Gastroesophageal sphincter (tissue), 4 donors: ENCODE measurements around the gene RHOT1. TPM values are rescaled to one million over a fixed set of nuclear protein-coding genes. Genes with fewer than 3 reads are reported as not detected.

Experiments
- ATAC-seq: fragments of 150-250 bp; one replicate; pipeline ENCODE4 v1.9.1; 2016; ENCODE audit warnings: mild to moderate bottlenecking, moderate library complexity
- H3K27ac ChIP-seq, 4 donors: fragments of 200-600 bp; sonication (generic) in 3 of 4; 1 replicate in 3 of 4; 2 replicates in 1 of 4; pipeline ENCODE4 v1.5.1; 2016 to 2019
- H3K27me3 ChIP-seq: fragments of 200-600 bp; sonication (generic); one replicate; pipeline ENCODE4 v1.5.1; 2019
- H3K36me3 ChIP-seq, 2 donors: fragments of 200-600 bp; sonication (generic); one replicate each; pipeline ENCODE4 v1.5.1; 2019; ENCODE audit warnings: control low read depth in 1 of 2
- H3K4me1 ChIP-seq, 3 donors: fragments of 200-600 bp; sonication (generic); 1 replicate in 2 of 3; 2 replicates in 1 of 3; pipeline ENCODE4 v1.5.1; 2016 to 2019; ENCODE audit warnings: control low read depth in 2 of 3
- H3K4me3 ChIP-seq, 2 donors: fragments of 200-600 bp; sonication (generic); one replicate each; pipeline ENCODE4 v1.5.1; 2019; ENCODE audit warnings: mild to moderate bottlenecking in 1 of 2, moderate library complexity in 1 of 2
- H3K9me3 ChIP-seq, 3 donors: fragments of 200-600 bp; sonication (generic); one replicate each; pipeline ENCODE4 v1.5.1; 2017 to 2019; ENCODE audit warnings: control low read depth in 2 of 3
- EP300 ChIP-seq: sonication (generic); formaldehyde crosslinking; IDR thresholded peaks from one replicate; pipeline ENCODE4 v1.6.1; 2017; ENCODE audit warnings: antibody characterized with exemption, mild to moderate bottlenecking
- POLR2A ChIP-seq, 2 donors: fragments of 450-650 bp; IDR thresholded peaks; one replicate each; pipeline ENCODE4 v1.6.1; 2017; ENCODE audit warnings: antibody characterized with exemption in 2 of 2, mild to moderate bottlenecking in 2 of 2, moderate library complexity in 1 of 2
- POLR2AphosphoS5 ChIP-seq: sonication (generic); formaldehyde crosslinking; IDR thresholded peaks from one replicate; pipeline ENCODE4 v1.6.1; 2017; ENCODE audit warnings: antibody characterized with exemption
- WGBS, 2 donors: methylation state at CpG; one replicate each; pipeline ENCODE4 v1.1.5; 2018; ENCODE audit warnings: low coverage in 1 of 2; 5-methylcytosine and 5-hydroxymethylcytosine counted together
- total RNA-seq, 4 donors: library from RNA; depleted of rRNA; stranded (reverse); fragments of >200 nt; gene quantifications; one replicate each; pipeline ENCODE4 v1.1.0, GENCODE V29; 2016
- TF ChIP-seq, protein P1 (sequence below), 4 experiments: fragments of 200-600 bp in 2 of 4; fragments of 450-650 bp in 2 of 4; sonication (generic) in 1 of 4; IDR thresholded peaks; one replicate each; pipeline ENCODE4 v1.5.1; 2017 to 2019; ENCODE audit warnings: antibody characterized with exemption in 4 of 4, mild to moderate bottlenecking in 2 of 4, moderate library complexity in 2 of 4

The RHOT1 gene
- total RNA-seq, 4 donors from 2014 or later, result 34.4 to 58.3 (median 46.0) TPM

DNA sequence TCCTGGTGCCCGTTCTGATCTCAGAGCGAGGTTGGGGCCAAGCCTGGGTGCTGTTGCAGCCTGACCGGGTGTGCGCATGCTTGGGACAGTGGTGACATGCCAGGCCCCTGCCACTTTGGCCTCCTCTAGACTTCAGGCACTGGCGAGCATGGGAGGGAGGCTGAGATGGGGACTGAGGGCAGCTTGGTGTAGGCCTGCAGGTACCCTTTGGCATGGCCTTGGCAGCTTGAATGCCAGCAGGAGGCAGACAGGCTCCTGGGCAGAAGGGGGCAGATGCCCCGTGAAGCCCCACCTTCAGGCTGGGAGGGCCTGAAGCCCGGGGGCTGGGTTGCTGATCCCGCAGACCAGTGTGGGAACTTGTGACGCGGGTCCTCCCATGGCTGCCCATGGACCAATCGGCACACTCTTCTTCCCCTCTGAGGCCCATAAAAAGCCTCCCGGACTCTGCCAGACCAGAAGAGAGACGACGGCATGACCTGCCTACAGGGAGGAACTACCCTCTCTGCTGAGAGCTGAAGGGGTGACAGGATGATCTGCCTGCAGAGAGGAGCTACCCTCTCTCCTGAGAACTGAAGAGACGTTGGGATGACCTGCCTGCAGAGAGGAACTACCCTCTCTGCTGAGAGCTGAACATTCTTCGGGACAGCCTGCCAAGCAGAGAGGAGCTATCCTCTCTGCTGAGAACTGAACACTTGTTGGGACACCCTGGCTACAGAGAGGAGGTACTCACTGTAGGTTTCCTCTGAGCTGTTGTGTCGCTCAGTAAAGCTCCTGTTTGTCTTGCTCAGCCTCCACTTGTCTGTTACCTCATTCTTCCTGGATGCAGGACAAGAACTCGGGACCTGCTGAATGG, 17.5 kb downstream of the RHOT1 start:
- no peak for TF ChIP-seq POLR2AphosphoS5
- TF ChIP-seq EP300, result no peak
- no peak for TF ChIP-seq POLR2A (IDR thresholded peaks at IDR 0.05)
- TF ChIP-seq, protein P1, sequence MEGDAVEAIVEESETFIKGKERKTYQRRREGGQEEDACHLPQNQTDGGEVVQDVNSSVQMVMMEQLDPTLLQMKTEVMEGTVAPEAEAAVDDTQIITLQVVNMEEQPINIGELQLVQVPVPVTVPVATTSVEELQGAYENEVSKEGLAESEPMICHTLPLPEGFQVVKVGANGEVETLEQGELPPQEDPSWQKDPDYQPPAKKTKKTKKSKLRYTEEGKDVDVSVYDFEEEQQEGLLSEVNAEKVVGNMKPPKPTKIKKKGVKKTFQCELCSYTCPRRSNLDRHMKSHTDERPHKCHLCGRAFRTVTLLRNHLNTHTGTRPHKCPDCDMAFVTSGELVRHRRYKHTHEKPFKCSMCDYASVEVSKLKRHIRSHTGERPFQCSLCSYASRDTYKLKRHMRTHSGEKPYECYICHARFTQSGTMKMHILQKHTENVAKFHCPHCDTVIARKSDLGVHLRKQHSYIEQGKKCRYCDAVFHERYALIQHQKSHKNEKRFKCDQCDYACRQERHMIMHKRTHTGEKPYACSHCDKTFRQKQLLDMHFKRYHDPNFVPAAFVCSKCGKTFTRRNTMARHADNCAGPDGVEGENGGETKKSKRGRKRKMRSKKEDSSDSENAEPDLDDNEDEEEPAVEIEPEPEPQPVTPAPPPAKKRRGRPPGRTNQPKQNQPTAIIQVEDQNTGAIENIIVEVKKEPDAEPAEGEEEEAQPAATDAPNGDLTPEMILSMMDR (IDR thresholded peaks at IDR 0.05), result no peak
- peaks cover 0 to 17% (median 0%) of the 10 kb centered on the region in 3 donors for H3K4me1 ChIP-seq
- no peaks in the 10 kb centered on the region for H3K27me3 ChIP-seq
- no peak for ATAC-seq
- no peak overlapping the region for H3K4me3 ChIP-seq
- WGBS, 2 donors, result no CpG with 5 or more reads among the region's 18 CpGs
- no peaks in the 10 kb centered on the region for H3K9me3 ChIP-seq
- H3K27ac ChIP-seq, result no peak overlapping the region
- H3K36me3 ChIP-seq, result peaks cover 0 to 59% of the 10 kb centered on the region in 2 donors

DNA sequence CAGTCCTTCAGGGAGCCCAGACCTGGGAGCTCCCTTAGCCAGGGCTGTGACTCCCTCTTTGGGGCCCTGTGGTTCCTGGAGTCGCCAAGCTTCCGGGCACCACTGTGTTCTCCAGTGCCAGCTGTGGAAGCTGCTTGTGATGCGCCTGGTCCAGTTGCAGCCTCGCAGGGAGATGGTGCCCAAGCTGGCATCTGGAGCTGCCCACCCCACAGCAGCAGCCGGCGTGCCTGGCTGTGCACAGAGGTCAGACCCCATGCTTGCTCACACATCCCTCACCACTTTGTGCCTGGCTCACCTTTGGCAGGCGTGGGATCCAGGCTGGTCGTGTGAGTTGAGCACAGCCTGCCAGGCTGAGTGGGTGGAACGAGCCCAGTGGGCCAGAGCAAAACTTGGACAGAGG, 18.2 kb downstream of the RHOT1 start:
- WGBS, 2 donors, result no CpG with 5 or more reads among the region's 9 CpGs
- Histone ChIP-seq H3K36me3 (peaks cover 0 to 55% of the 10 kb centered on the region in 2 donors), H3K27me3 (no peaks in the 10 kb centered on the region), H3K9me3 (no peaks in the 10 kb centered on the region), H3K4me1 (peaks cover 0 to 16% (median 0%) of the 10 kb centered on the region in 3 donors), H3K4me3 (no peak overlapping the region), H3K27ac (no peak overlapping the region)
- TF ChIP-seq POLR2AphosphoS5 (no peak), EP300 (no peak), POLR2A (IDR thresholded peaks at IDR 0.05) (no peak)
- TF ChIP-seq, protein P1 (IDR thresholded peaks at IDR 0.05), result no peak
- ATAC-seq, result no peak

DNA sequence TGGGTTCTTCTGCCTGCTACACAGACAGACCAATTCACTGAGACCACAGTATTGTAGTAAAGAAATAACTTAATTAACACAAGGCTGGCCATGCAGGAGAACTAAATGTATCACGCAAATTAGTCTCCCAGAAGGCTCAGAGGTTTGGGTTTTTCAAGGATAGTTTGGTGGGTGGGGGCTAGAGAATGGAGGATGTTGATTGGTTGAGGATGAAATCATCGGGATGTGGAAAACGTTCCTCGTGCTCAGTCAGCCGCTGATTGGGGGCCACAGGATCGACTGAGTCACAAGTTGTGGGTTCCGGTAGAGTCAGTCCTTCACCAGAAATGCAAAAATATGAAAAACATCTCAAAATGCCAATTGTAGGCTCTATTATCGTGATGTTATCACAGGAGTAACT, 18.7 kb downstream of the RHOT1 start:
- TF ChIP-seq, protein P1 (IDR thresholded peaks at IDR 0.05), result no peak
- no peak for TF ChIP-seq EP300
- no peak for TF ChIP-seq POLR2A (IDR thresholded peaks at IDR 0.05)
- no peak for TF ChIP-seq POLR2AphosphoS5
- 90 to 100% methylated on average over 1 to 7 of the region's 8 CpGs for WGBS, 2 donors

DNA sequence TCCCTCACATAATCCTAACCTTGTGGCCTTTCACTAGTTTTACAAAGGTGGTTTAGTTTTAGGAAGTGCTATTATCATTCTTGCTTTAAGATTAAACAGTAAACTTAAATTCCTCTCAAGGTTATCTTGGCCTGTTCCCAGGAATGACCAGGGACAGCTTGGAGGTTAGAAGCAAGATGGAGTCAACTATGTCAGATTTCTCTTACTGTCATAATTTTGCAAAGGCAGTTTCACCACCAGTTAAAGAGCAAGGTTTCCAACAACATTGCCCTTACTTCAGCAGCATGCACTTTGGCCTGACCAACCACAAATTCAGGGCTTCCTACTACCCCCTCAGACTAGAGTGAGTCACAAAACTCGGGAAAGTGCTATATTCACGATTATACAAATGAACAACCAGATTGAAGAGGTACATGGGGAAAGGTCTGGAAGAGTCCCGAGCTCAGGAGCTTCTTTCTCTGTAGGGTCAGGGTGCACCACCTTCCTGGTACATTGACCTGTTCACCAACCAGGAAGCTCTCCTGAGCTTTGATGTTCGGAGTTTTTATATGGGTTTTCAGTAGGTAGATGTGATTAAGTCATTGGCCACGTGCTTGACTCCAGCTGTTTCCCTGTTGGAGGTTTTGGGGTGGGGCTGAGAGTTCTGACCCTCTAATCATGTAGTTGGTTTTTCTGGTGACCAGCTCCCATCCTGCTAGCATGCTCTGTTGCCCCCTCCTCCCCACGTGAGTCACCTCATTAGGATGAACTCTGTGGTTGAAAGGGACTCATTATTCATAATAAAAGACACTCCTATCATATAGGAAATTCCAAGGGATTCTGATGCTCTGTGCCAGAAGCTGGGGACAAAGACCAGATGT, 19.4 kb downstream of the RHOT1 start:
- Histone ChIP-seq H3K27ac (no peak overlapping the region), H3K36me3 (peaks cover 0 to 47% of the 10 kb centered on the region in 2 donors), H3K4me1 (peaks cover 0 to 9% (median 0%) of the 10 kb centered on the region in 3 donors), H3K4me3 (no peak overlapping the region), H3K27me3 (no peaks in the 10 kb centered on the region), H3K9me3 (peaks cover 0 to 2% (median 0%) of the 10 kb centered on the region in 3 donors)
- ATAC-seq, result no peak
- WGBS, 2 donors, result 67 to 72% methylated on average over 3 to 6 of the region's 6 CpGs
- no peak for TF ChIP-seq POLR2AphosphoS5
- TF ChIP-seq, protein P1 (IDR thresholded peaks at IDR 0.05), result no peak
- TF ChIP-seq POLR2A (IDR thresholded peaks at IDR 0.05), result no peak
- TF ChIP-seq EP300, result no peak

More for the DNA sequence above, 18.7 kb downstream of the RHOT1 start:
- Histone ChIP-seq H3K27me3 (no peaks in the 10 kb centered on the region), H3K36me3 (peaks cover 0 to 50% of the 10 kb centered on the region in 2 donors), H3K9me3 (no peaks in the 10 kb centered on the region), H3K4me1 (peaks cover 0 to 11% (median 0%) of the 10 kb centered on the region in 3 donors), H3K27ac (no peak overlapping the region), H3K4me3 (no peak overlapping the region)
- no peak for ATAC-seq
